Thyroid gland (tissue), 4 donors: ENCODE results near the gene PGLYRP2.

Source experiments
- CTCF ChIP-seq, 6 experiments: fragments of 200-600 bp in 3 of 6; fragments of 450-650 bp in 3 of 6; sonication (generic) in 3 of 6; IDR thresholded peaks; one replicate each; pipeline ENCODE4 v1.5.1; 2016 to 2019; ENCODE audit warnings: antibody characterized with exemption in 6 of 6, mild to moderate bottlenecking in 2 of 6, inconsistent platforms in 1 of 6, moderate library complexity in 1 of 6
- POLR2A ChIP-seq, 2 donors: fragments of 450-650 bp; IDR thresholded peaks; one replicate each; pipeline ENCODE4 v1.6.1; 2017; ENCODE audit warnings: antibody characterized with exemption in 2 of 2, mild to moderate bottlenecking in 2 of 2, moderate library complexity in 1 of 2

DNA sequence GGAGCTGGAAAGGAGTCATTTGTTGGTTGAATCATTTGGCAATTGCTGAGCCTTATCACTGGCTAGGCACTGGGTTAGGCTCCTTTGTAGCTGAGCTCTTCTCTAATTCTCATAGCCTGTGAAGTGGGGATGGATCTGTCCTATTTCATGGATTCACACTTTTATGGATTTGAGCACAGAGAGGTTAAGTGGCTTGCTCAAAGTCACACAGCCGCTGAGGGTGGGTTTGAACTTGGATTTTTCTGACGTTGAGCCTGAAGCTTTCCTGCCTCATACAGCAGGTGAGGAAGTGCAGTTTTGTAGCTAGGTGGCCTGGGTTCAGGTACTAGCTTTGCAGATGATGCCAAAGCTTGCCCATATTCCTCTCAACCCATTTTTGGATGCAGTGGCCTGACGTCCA, 48.4 kb upstream of the PGLYRP2 start:
- TF ChIP-seq CTCF (IDR thresholded peaks at IDR 0.05) (no peak), POLR2A (IDR thresholded peaks at IDR 0.05) (no peak)
